SK-N-MC (cell line): ENCODE results near the gene TPSB2.
"Not testable (repeated sequence)": the region's sequence is repeated elsewhere in the genome, so short reads cannot be mapped to it uniquely, and the experiment has no call there.

Source experiments
- DNase-seq: peaks from one replicate; pipeline ENCODE4 v3.0.0-alpha.2; 2011; ENCODE audit warnings: low read depth, low spot score
- H3K27ac ChIP-seq: fragments of 200-600 bp; sonication (generic); 2 replicates; pipeline ENCODE4 v1.5.1; 2016; ENCODE audit warnings: mixed run types
- H3K36me3 ChIP-seq: fragments of 200-600 bp; sonication (generic); 2 replicates; pipeline ENCODE4 v1.6.1; 2017; ENCODE audit warnings: antibody characterized with exemption, low read length, mixed read lengths; ENCODE audit not compliant: insufficient read depth
- H3K4me3 ChIP-seq: fragments of 200-600 bp; sonication (generic); 2 replicates; pipeline ENCODE4 v1.5.1; 2016
- H3K9ac ChIP-seq: fragments of 200-600 bp; sonication (generic); 2 replicates; pipeline ENCODE4 v1.8.0; 2017; ENCODE audit warnings: mixed run types, mixed read lengths; ENCODE audit not compliant: insufficient read length
- H3K9me3 ChIP-seq: fragments of 200-600 bp; sonication (generic); 2 replicates; pipeline ENCODE4 v1.6.1; 2017; ENCODE audit warnings: low read depth, mild to moderate bottlenecking, antibody characterized with exemption, low read length, moderate library complexity, mixed read lengths
- EZH2 ChIP-seq: fragments of 200-600 bp; sonication (generic); IDR thresholded peaks from one replicate; pipeline ENCODE4 v1.6.1; 2017; ENCODE audit warnings: antibody characterized with exemption
- FOXP2 ChIP-seq: optimal IDR thresholded peaks from 2 replicates; pipeline ENCODE3; 2011; ENCODE audit warnings: mild to moderate bottlenecking, moderate library complexity; ENCODE audit not compliant: insufficient read depth; ENCODE audit errors: extremely low read length, control extremely low read depth
- POLR2AphosphoS5 ChIP-seq: IDR thresholded peaks from 2 replicates; pipeline ENCODE4 v1.6.1; 2012; ENCODE audit warnings: mild to moderate bottlenecking, low read depth, low read length, borderline replicate concordance

The TPSB2 gene

GRCh38 chr16:1230084-1230470 lies at the start of gene TPSB2:
Gene TPSB2, minus strand, starts transcription at chr16:1230184. Its CDS starts 233 bp downstream, at chr16:1229951.
- H3K27ac ChIP-seq, H3K9me3 ChIP-seq, H3K36me3 ChIP-seq, DNase-seq, H3K9ac ChIP-seq, H3K4me3 ChIP-seq: not testable (repeated sequence)

GRCh38 chr16:1279081-1279944 lies 49.3 kb upstream of the TPSB2 start:
- Histone ChIP-seq H3K27ac (no peak overlapping the region), H3K9me3 (no peaks in the 10 kb centered on the region), H3K9ac (no peak overlapping the region), H3K36me3 (no peaks in the 10 kb centered on the region), H3K4me3 (no peak overlapping the region)
- TF ChIP-seq EZH2: no peak
- TF ChIP-seq FOXP2: no peak
- TF ChIP-seq POLR2AphosphoS5: no peak
- no peak for DNase-seq

GRCh38 chr16:1278477-1278876 lies 48.5 kb upstream of the TPSB2 start:
- Histone ChIP-seq H3K27ac (no peak overlapping the region), H3K9me3 (no peaks in the 10 kb centered on the region), H3K9ac (no peak overlapping the region), H3K36me3 (no peaks in the 10 kb centered on the region), H3K4me3 (no peak overlapping the region)
- DNase-seq: no peak
- no peak for TF ChIP-seq FOXP2
- no peak for TF ChIP-seq POLR2AphosphoS5
- no peak for TF ChIP-seq EZH2

GRCh38 chr16:1277617-1278282 lies 47.8 kb upstream of the TPSB2 start:
- no peak overlapping the region for H3K27ac ChIP-seq
- H3K9me3 ChIP-seq: no peaks in the 10 kb centered on the region
- DNase-seq: no peak
- H3K4me3 ChIP-seq: no peak overlapping the region
- TF ChIP-seq POLR2AphosphoS5 (no peak), FOXP2 (no peak), EZH2 (no peak)
- H3K36me3 ChIP-seq: no peaks in the 10 kb centered on the region
- H3K9ac ChIP-seq: no peak overlapping the region

GRCh38 chr16:1277151-1277598 lies 47.2 kb upstream of the TPSB2 start:
- no peak overlapping the region for H3K9ac ChIP-seq
- no peaks in the 10 kb centered on the region for H3K9me3 ChIP-seq
- H3K36me3 ChIP-seq: no peaks in the 10 kb centered on the region
- no peak overlapping the region for H3K27ac ChIP-seq
- no peak for TF ChIP-seq POLR2AphosphoS5
- no peak for TF ChIP-seq EZH2
- no peak for TF ChIP-seq FOXP2
- DNase-seq: no peak
- H3K4me3 ChIP-seq: no peak overlapping the region

GRCh38 chr16:1276580-1276878 lies 46.5 kb upstream of the TPSB2 start:
- no peak for DNase-seq
- Histone ChIP-seq H3K36me3 (no peaks in the 10 kb centered on the region), H3K9me3 (no peaks in the 10 kb centered on the region), H3K4me3 (no peak overlapping the region), H3K9ac (no peak overlapping the region), H3K27ac (no peak overlapping the region)
- TF ChIP-seq POLR2AphosphoS5 (no peak), EZH2 (no peak), FOXP2 (no peak)

- no peak overlapping the region for H3K27ac ChIP-seq
- no peaks in the 10 kb centered on the region for H3K36me3 ChIP-seq
- no peak for TF ChIP-seq POLR2AphosphoS5
- no peak for TF ChIP-seq EZH2
- TF ChIP-seq FOXP2: no peak
- H3K4me3 ChIP-seq: no peak overlapping the region
- H3K9ac ChIP-seq: no peak overlapping the region
- H3K9me3 ChIP-seq: no peaks in the 10 kb centered on the region
- no peak for DNase-seq
These were observed 46.0 kb upstream of the TPSB2 start for GRCh38 chr16:1275791-1276579.

GRCh38 chr16:1274767-1275166 lies 44.8 kb upstream of the TPSB2 start:
- no peak overlapping the region for H3K27ac ChIP-seq
- H3K9ac ChIP-seq: no peak overlapping the region
- no peak overlapping the region for H3K4me3 ChIP-seq
- no peak for DNase-seq
- no peaks in the 10 kb centered on the region for H3K36me3 ChIP-seq
- H3K9me3 ChIP-seq: no peaks in the 10 kb centered on the region
- TF ChIP-seq FOXP2 (no peak), EZH2 (no peak), POLR2AphosphoS5 (no peak)

GRCh38 chr16:1273816-1274215 lies 43.8 kb upstream of the TPSB2 start:
- no peaks in the 10 kb centered on the region for H3K36me3 ChIP-seq
- no peaks in the 10 kb centered on the region for H3K9me3 ChIP-seq
- DNase-seq: no peak
- TF ChIP-seq FOXP2 (no peak), EZH2 (no peak)
- H3K4me3 ChIP-seq: no peak overlapping the region
- no peak overlapping the region for H3K27ac ChIP-seq
- H3K9ac ChIP-seq: no peak overlapping the region
